WTC11 (cell line): Measurements from ENCODE around the gene FUT8. TPM values are rescaled to one million over a fixed set of nuclear protein-coding genes. Genes with fewer than 3 reads are reported as not detected.

ENCODE experiments used
- ATAC-seq: fragments of 200-7000 bp; cut with Tn5 transposase; 2 replicates; pipeline ENCODE4 v1.10.0; 2021; ENCODE audit warnings: mild to moderate bottlenecking, moderate library complexity
- CTCF ChIA-PET: fragments of 300-600 bp; sonication (Branson Sonifier 250); formaldehyde crosslinking; loops from one replicate; lab custom pipeline; 2021; ENCODE audit warnings: antibody characterized with exemption; lab: Charles Lee
- POLR2A ChIA-PET: fragments of 350-600 bp; sonication (Branson Sonifier 250); formaldehyde crosslinking; loops from one replicate; lab custom pipeline; 2021; ENCODE audit warnings: antibody characterized with exemption; lab: Charles Lee
- DNase-seq: peaks from one replicate; pipeline ENCODE4 v3.0.0; 2021; ENCODE audit warnings: low spot score
- H3K27ac Mint-ChIP-seq: 2 replicates; pipeline ENCODE4 v1.8.0; 2021; ENCODE audit warnings: mixed read lengths
- H3K27me3 Mint-ChIP-seq: 2 replicates; pipeline ENCODE4 v1.8.0; 2021; ENCODE audit warnings: low read depth, mild to moderate bottlenecking, moderate library complexity, mixed read lengths
- H3K36me3 Mint-ChIP-seq: 2 replicates; pipeline ENCODE4 v1.8.0; 2021; ENCODE audit warnings: mixed read lengths
- H3K4me1 Mint-ChIP-seq: 2 replicates; pipeline ENCODE4 v1.8.0; 2022; ENCODE audit warnings: mixed read lengths
- H3K4me3 Mint-ChIP-seq: 2 replicates; pipeline ENCODE4 v1.8.0; 2021; ENCODE audit warnings: mild to moderate bottlenecking, moderate library complexity, mixed read lengths
- H3K9me3 Mint-ChIP-seq: 2 replicates; pipeline ENCODE4 v1.8.0; 2021; ENCODE audit warnings: mixed read lengths
- ATF1 ChIP-seq: sonication (generic); formaldehyde crosslinking; IDR thresholded peaks from 2 replicates; pipeline ENCODE4 v1.8.1; 2023; ENCODE audit warnings: mild to moderate bottlenecking, moderate library complexity, missing genetic modification reagents
- CDX4 ChIP-seq: fragments of 250-450 bp; sonication (Bioruptor Pico); IDR thresholded peaks from 2 replicates; pipeline ENCODE4 v1.9.0; 2021; ENCODE audit warnings: moderate library complexity, mild to moderate bottlenecking, inconsistent platforms, borderline replicate concordance
- ETV6 ChIP-seq: sonication (generic); formaldehyde crosslinking; IDR thresholded peaks from 2 replicates; pipeline ENCODE4 v1.8.1; 2022; ENCODE audit warnings: mild to moderate bottlenecking, missing genetic modification reagents
- FOXJ3 ChIP-seq: sonication (generic); formaldehyde crosslinking; IDR thresholded peaks from 2 replicates; pipeline ENCODE4 v1.9.0; 2021; ENCODE audit warnings: missing genetic modification reagents, mild to moderate bottlenecking, borderline replicate concordance
- GABPB1 ChIP-seq: sonication (generic); formaldehyde crosslinking; IDR thresholded peaks from 2 replicates; pipeline ENCODE4 v1.8.1; 2023; ENCODE audit warnings: mild to moderate bottlenecking, missing genetic modification reagents
- HMGXB4 ChIP-seq: sonication (generic); formaldehyde crosslinking; IDR thresholded peaks from 2 replicates; pipeline ENCODE4 v1.8.1; 2023; ENCODE audit warnings: mild to moderate bottlenecking, moderate library complexity, missing genetic modification reagents
- NFATC4 ChIP-seq: fragments of 250-450 bp; sonication (Bioruptor Pico); IDR thresholded peaks from 2 replicates; pipeline ENCODE4 v1.9.0; 2021; ENCODE audit warnings: mild to moderate bottlenecking
- NFE2L1 ChIP-seq: sonication (generic); formaldehyde crosslinking; IDR thresholded peaks from 2 replicates; pipeline ENCODE4 v1.8.1; 2023; ENCODE audit warnings: missing genetic modification reagents
- NFYB ChIP-seq: sonication (generic); formaldehyde crosslinking; conservative IDR thresholded peaks from 2 replicates; pipeline ENCODE4 v1.8.0; 2022; ENCODE audit warnings: low read depth, missing genetic modification reagents
- NR1H2 ChIP-seq: sonication (generic); formaldehyde crosslinking; IDR thresholded peaks from 2 replicates; pipeline ENCODE4 v1.9.0; 2021; ENCODE audit warnings: mild to moderate bottlenecking, moderate library complexity, missing genetic modification reagents
- NR2C2 ChIP-seq: sonication (generic); formaldehyde crosslinking; IDR thresholded peaks from 2 replicates; pipeline ENCODE4 v1.8.0; 2022; ENCODE audit warnings: mild to moderate bottlenecking, missing genetic modification reagents
- OVOL2 ChIP-seq: fragments of 250-450 bp; sonication (Bioruptor Pico); IDR thresholded peaks from 2 replicates; pipeline ENCODE4 v1.9.0; 2021; ENCODE audit warnings: mild to moderate bottlenecking, borderline replicate concordance
- PRDM15 ChIP-seq: sonication (generic); formaldehyde crosslinking; IDR thresholded peaks from 2 replicates; pipeline ENCODE4 v1.8.0; 2022; ENCODE audit warnings: missing genetic modification reagents
- RELA ChIP-seq: sonication (generic); formaldehyde crosslinking; IDR thresholded peaks from 2 replicates; pipeline ENCODE4 v1.8.1; 2022; ENCODE audit warnings: missing genetic modification reagents, mild to moderate bottlenecking, borderline replicate concordance
- SOX15 ChIP-seq: fragments of 250-450 bp; sonication (Bioruptor Pico); IDR thresholded peaks from 2 replicates; pipeline ENCODE4 v1.9.0; 2021; ENCODE audit warnings: mild to moderate bottlenecking
- SP1 ChIP-seq: sonication (generic); formaldehyde crosslinking; conservative IDR thresholded peaks from 2 replicates; pipeline ENCODE4 v1.8.1; 2022; ENCODE audit warnings: missing genetic modification reagents
- TEAD1 ChIP-seq: sonication (generic); formaldehyde crosslinking; IDR thresholded peaks from 2 replicates; pipeline ENCODE4 v1.8.0; 2022; ENCODE audit warnings: mild to moderate bottlenecking, missing genetic modification reagents
- TEAD4 ChIP-seq: sonication (generic); formaldehyde crosslinking; IDR thresholded peaks from 2 replicates; pipeline ENCODE4 v1.8.0; 2022; ENCODE audit warnings: mild to moderate bottlenecking, missing genetic modification reagents
- ZNF121 ChIP-seq: sonication (generic); formaldehyde crosslinking; IDR thresholded peaks from 2 replicates; pipeline ENCODE4 v1.8.0; 2023; ENCODE audit warnings: missing genetic modification reagents
- ZSCAN18 ChIP-seq: fragments of 250-450 bp; sonication (Bioruptor Pico); IDR thresholded peaks from 2 replicates; pipeline ENCODE4 v2.1.2; 2022; ENCODE audit warnings: mild to moderate bottlenecking, moderate library complexity
- total RNA-seq: library from RNA; stranded (reverse); gene quantifications from 3 replicates; pipeline ENCODE4 v1.2.3, GENCODE V29; 2021
- TF ChIP-seq, protein P1 (sequence below): sonication (generic); formaldehyde crosslinking; IDR thresholded peaks from 2 replicates; pipeline ENCODE4 v1.8.1; 2023; ENCODE audit warnings: mild to moderate bottlenecking, missing genetic modification reagents, moderate library complexity
- TF ChIP-seq, protein P2 (sequence below): sonication (generic); formaldehyde crosslinking; IDR thresholded peaks from 2 replicates; pipeline ENCODE4 v1.8.1; 2022; ENCODE audit warnings: mild to moderate bottlenecking, missing genetic modification reagents, moderate library complexity, borderline replicate concordance
- TF ChIP-seq, protein P3 (sequence below): fragments of 250-450 bp; sonication (Bioruptor Pico); IDR thresholded peaks from 2 replicates; pipeline ENCODE4 v1.9.0; 2021; ENCODE audit warnings: mild to moderate bottlenecking, borderline replicate concordance

FUT8 gene
- total RNA-seq, 1 experiment from 2014 or later = 37.9 TPM

- Mint-ChIP-seq H3K9me3 (peaks cover 12% of the 10 kb centered on the region), H3K36me3 (no peaks in the 10 kb centered on the region), H3K4me1 (peaks cover 7% of the 10 kb centered on the region), H3K27ac (no peak overlapping the region), H3K27me3 (no peaks in the 10 kb centered on the region), H3K4me3 (no peak overlapping the region)
- TF ChIP-seq GABPB1 (CRISPR knock-in tag) (no peak), ETV6 (no peak), NR2C2 (CRISPR knock-in tag) (no peak), TEAD1 (CRISPR knock-in tag) (no peak), ZSCAN18 (CRISPR knock-in tag) (no peak), HMGXB4 (CRISPR knock-in tag) (no peak), RELA (CRISPR knock-in tag) (no peak), PRDM15 (CRISPR knock-in tag) (no peak), SOX15 (CRISPR knock-in tag) (no peak), OVOL2 (CRISPR knock-in tag) (no peak), ZNF121 (CRISPR knock-in tag) (no peak), FOXJ3 (CRISPR knock-in tag) (no peak), NFE2L1 (no peak)
- TF ChIP-seq, protein P1, sequence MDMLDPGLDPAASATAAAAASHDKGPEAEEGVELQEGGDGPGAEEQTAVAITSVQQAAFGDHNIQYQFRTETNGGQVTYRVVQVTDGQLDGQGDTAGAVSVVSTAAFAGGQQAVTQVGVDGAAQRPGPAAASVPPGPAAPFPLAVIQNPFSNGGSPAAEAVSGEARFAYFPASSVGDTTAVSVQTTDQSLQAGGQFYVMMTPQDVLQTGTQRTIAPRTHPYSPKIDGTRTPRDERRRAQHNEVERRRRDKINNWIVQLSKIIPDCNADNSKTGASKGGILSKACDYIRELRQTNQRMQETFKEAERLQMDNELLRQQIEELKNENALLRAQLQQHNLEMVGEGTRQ (CRISPR knock-in tag) = no peak
- TF ChIP-seq, protein P2, sequence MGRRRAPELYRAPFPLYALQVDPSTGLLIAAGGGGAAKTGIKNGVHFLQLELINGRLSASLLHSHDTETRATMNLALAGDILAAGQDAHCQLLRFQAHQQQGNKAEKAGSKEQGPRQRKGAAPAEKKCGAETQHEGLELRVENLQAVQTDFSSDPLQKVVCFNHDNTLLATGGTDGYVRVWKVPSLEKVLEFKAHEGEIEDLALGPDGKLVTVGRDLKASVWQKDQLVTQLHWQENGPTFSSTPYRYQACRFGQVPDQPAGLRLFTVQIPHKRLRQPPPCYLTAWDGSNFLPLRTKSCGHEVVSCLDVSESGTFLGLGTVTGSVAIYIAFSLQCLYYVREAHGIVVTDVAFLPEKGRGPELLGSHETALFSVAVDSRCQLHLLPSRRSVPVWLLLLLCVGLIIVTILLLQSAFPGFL = no peak
- DNase-seq (no peak), ATAC-seq (no peak)
- ChIA-PET CTCF (no interaction called here), POLR2A (no interaction called here)
Observed at GRCh38 chr14:65776193-65776852, 363.8 kb downstream of the FUT8 start.

- no peak overlapping the region for H3K4me3 Mint-ChIP-seq
- peaks cover 18% of the 10 kb centered on the region for H3K4me1 Mint-ChIP-seq
- ChIA-PET POLR2A (no interaction called here), CTCF (no interaction called here)
- no peaks in the 10 kb centered on the region for H3K36me3 Mint-ChIP-seq
- H3K27ac Mint-ChIP-seq = no peak overlapping the region
- ATAC-seq (no peak), DNase-seq (no peak)
- peaks cover 4% of the 10 kb centered on the region; the same call in 1 of the 2 replicates for H3K9me3 Mint-ChIP-seq
- no peaks in the 10 kb centered on the region for H3K27me3 Mint-ChIP-seq
- TF ChIP-seq ATF1 (CRISPR knock-in tag) = no peak
- TF ChIP-seq NFYB (CRISPR knock-in tag) = no peak
- no peak for TF ChIP-seq TEAD4
- TF ChIP-seq NR1H2 (CRISPR knock-in tag) = no peak
- no peak for TF ChIP-seq TEAD1 (CRISPR knock-in tag)
- TF ChIP-seq SP1 (CRISPR knock-in tag) = no peak
- no peak for TF ChIP-seq CDX4 (CRISPR knock-in tag)
- no peak for TF ChIP-seq NFATC4 (CRISPR knock-in tag)
- TF ChIP-seq, protein P3, sequence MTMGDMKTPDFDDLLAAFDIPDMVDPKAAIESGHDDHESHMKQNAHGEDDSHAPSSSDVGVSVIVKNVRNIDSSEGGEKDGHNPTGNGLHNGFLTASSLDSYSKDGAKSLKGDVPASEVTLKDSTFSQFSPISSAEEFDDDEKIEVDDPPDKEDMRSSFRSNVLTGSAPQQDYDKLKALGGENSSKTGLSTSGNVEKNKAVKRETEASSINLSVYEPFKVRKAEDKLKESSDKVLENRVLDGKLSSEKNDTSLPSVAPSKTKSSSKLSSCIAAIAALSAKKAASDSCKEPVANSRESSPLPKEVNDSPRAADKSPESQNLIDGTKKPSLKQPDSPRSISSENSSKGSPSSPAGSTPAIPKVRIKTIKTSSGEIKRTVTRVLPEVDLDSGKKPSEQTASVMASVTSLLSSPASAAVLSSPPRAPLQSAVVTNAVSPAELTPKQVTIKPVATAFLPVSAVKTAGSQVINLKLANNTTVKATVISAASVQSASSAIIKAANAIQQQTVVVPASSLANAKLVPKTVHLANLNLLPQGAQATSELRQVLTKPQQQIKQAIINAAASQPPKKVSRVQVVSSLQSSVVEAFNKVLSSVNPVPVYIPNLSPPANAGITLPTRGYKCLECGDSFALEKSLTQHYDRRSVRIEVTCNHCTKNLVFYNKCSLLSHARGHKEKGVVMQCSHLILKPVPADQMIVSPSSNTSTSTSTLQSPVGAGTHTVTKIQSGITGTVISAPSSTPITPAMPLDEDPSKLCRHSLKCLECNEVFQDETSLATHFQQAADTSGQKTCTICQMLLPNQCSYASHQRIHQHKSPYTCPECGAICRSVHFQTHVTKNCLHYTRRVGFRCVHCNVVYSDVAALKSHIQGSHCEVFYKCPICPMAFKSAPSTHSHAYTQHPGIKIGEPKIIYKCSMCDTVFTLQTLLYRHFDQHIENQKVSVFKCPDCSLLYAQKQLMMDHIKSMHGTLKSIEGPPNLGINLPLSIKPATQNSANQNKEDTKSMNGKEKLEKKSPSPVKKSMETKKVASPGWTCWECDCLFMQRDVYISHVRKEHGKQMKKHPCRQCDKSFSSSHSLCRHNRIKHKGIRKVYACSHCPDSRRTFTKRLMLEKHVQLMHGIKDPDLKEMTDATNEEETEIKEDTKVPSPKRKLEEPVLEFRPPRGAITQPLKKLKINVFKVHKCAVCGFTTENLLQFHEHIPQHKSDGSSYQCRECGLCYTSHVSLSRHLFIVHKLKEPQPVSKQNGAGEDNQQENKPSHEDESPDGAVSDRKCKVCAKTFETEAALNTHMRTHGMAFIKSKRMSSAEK (CRISPR knock-in tag) = no peak
Observed at GRCh38 chr14:65780566-65780965, 368.0 kb downstream of the FUT8 start.
